IMR-90 (cell line): ENCODE measurements around the gene OR56B1.

Source experiments
- BHLHE40 ChIP-seq: fragments of 150-350 bp; IDR thresholded peaks from 2 replicates; pipeline ENCODE4 v1.6.1; 2016; ENCODE audit warnings: mild to moderate bottlenecking, low read depth, low read length
- CEBPB ChIP-seq: IDR thresholded peaks from 2 replicates; pipeline ENCODE4 v1.6.1; 2012; ENCODE audit warnings: low read depth, low read length, improper control_type of control experiment
- CHD1 ChIP-seq: IDR thresholded peaks from 2 replicates; pipeline ENCODE4 v1.6.1; 2012; ENCODE audit warnings: low read depth, low read length, improper control_type of control experiment
- MXI1 ChIP-seq: IDR thresholded peaks from 2 replicates; pipeline ENCODE4 v1.6.1; 2012; ENCODE audit warnings: low read depth, mild to moderate bottlenecking, low read length, moderate library complexity, borderline replicate concordance
- POLR2A ChIP-seq: IDR thresholded peaks from 2 replicates; pipeline ENCODE4 v1.6.1; 2012; ENCODE audit warnings: mild to moderate bottlenecking, low read depth, low read length
- TF ChIP-seq, protein P1 (sequence below): conservative IDR thresholded peaks from 2 replicates; pipeline ENCODE4 v1.5.1; 2012; ENCODE audit warnings: mild to moderate bottlenecking, low read depth, low read length, improper control_type of control experiment
- TF ChIP-seq, protein P2 (sequence below): fragments of 150-350 bp; IDR thresholded peaks from 2 replicates; pipeline ENCODE4 v1.6.1; 2017; ENCODE audit warnings: mild to moderate bottlenecking, antibody characterized with exemption, low read length, low read depth

DNA sequence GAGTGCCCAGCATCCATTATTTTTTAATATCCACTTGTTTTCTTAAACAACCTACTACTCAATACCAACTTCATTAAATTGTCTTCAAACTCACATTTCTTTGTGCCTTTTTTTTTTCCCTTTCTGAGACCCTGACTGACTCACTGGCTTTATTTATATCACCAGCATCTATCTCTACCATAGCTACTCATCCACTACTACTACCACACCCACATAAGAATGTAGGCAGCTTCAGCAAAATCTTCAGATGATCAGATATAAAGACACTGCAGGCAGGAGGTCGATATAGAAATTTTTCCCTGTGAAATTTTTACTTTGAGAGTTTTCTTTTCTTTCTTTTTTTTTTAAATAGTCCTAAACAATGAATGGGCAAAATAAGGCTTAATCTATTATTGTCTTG, 2.2 kb downstream of the OR56B1 start:
- TF ChIP-seq POLR2A (no peak), MXI1 (no peak), CEBPB (no peak), CHD1 (no peak), BHLHE40 (no peak)
- TF ChIP-seq, protein P1, sequence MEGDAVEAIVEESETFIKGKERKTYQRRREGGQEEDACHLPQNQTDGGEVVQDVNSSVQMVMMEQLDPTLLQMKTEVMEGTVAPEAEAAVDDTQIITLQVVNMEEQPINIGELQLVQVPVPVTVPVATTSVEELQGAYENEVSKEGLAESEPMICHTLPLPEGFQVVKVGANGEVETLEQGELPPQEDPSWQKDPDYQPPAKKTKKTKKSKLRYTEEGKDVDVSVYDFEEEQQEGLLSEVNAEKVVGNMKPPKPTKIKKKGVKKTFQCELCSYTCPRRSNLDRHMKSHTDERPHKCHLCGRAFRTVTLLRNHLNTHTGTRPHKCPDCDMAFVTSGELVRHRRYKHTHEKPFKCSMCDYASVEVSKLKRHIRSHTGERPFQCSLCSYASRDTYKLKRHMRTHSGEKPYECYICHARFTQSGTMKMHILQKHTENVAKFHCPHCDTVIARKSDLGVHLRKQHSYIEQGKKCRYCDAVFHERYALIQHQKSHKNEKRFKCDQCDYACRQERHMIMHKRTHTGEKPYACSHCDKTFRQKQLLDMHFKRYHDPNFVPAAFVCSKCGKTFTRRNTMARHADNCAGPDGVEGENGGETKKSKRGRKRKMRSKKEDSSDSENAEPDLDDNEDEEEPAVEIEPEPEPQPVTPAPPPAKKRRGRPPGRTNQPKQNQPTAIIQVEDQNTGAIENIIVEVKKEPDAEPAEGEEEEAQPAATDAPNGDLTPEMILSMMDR, result no peak
- TF ChIP-seq, protein P2, sequence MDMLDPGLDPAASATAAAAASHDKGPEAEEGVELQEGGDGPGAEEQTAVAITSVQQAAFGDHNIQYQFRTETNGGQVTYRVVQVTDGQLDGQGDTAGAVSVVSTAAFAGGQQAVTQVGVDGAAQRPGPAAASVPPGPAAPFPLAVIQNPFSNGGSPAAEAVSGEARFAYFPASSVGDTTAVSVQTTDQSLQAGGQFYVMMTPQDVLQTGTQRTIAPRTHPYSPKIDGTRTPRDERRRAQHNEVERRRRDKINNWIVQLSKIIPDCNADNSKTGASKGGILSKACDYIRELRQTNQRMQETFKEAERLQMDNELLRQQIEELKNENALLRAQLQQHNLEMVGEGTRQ, result no peak
